ENCODE results near the gene S100A6.

The S100A6 gene

DNA sequence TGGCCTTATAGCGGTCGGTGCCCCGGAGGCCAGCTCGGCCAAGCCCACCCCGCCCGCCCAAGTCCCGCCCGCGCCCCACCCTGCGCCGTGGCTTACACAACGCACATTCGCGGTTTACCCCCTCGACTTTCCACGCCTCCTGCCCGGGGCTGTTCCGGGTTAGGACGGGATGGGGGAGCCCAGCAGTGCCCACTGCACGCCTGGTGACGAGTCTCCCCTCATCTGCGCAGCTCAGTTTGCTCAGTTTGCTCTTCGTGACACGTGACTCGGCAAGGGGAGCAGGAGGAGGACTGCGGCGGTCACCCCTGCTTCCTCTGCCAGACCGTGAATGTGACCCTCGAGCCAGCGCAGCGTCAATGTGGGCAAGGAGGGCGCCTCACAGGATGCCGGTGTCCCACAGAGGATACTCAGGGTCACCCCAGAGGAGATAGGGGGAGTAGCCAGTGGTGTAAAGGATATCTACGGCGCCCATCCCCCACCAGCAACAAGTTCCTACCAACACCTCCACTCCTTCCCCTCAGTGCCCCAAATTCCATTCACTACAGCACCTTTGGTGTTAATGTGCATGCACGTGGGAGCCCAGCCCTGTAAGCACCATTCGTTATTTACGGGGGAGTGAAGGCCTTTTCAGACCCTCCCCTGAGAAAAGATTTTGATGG lies 350 bp upstream of the S100A6 start:
- no peak overlapping the region for H3K9ac ChIP-seq (ENCODE audit: low read depth, low read length)
- H3K36me3 ChIP-seq (ENCODE audit: insufficient read depth, low read length) = no peaks in the 10 kb centered on the region
- no peaks in the 10 kb centered on the region for H3K79me2 ChIP-seq (ENCODE audit: insufficient read depth, low read length)
- DNase-seq = no peak
- no peak overlapping the region for H3K4me3 ChIP-seq (ENCODE audit: low read depth in 1 of 2, low read length in 2 of 2)
- TF ChIP-seq, protein P1, sequence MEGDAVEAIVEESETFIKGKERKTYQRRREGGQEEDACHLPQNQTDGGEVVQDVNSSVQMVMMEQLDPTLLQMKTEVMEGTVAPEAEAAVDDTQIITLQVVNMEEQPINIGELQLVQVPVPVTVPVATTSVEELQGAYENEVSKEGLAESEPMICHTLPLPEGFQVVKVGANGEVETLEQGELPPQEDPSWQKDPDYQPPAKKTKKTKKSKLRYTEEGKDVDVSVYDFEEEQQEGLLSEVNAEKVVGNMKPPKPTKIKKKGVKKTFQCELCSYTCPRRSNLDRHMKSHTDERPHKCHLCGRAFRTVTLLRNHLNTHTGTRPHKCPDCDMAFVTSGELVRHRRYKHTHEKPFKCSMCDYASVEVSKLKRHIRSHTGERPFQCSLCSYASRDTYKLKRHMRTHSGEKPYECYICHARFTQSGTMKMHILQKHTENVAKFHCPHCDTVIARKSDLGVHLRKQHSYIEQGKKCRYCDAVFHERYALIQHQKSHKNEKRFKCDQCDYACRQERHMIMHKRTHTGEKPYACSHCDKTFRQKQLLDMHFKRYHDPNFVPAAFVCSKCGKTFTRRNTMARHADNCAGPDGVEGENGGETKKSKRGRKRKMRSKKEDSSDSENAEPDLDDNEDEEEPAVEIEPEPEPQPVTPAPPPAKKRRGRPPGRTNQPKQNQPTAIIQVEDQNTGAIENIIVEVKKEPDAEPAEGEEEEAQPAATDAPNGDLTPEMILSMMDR (IDR thresholded peaks at IDR 0.05; ENCODE audit: borderline replicate concordance, extremely low read depth, low read length, poor library complexity, severe bottlenecking) = no peak
- no peak for TF ChIP-seq EZH2 (IDR thresholded peaks at IDR 0.05; ENCODE audit: borderline replicate concordance, low read depth, low read length, severe bottlenecking)
- H3K27ac ChIP-seq (ENCODE audit: low read length) = no peak overlapping the region
- no peaks in the 10 kb centered on the region for H3K9me3 ChIP-seq (ENCODE audit: insufficient read depth, low read length, severe bottlenecking)
- no peaks in the 10 kb centered on the region for H4K20me1 ChIP-seq (ENCODE audit: insufficient read depth, low read length)
- peaks cover 31% of the 10 kb centered on the region for H3K4me1 ChIP-seq (ENCODE audit: insufficient read depth, low read length)
- H3K4me2 ChIP-seq (ENCODE audit: insufficient read depth, low read length) = no peak overlapping the region
- ATAC-seq (ENCODE audit: insufficient read depth, low read depth) = no peak
- H2AFZ ChIP-seq (ENCODE audit: low read depth, low read length) = no peak overlapping the region
- no peaks in the 10 kb centered on the region for H3K27me3 ChIP-seq (ENCODE audit: insufficient read depth, low read length, poor library complexity)

DNA sequence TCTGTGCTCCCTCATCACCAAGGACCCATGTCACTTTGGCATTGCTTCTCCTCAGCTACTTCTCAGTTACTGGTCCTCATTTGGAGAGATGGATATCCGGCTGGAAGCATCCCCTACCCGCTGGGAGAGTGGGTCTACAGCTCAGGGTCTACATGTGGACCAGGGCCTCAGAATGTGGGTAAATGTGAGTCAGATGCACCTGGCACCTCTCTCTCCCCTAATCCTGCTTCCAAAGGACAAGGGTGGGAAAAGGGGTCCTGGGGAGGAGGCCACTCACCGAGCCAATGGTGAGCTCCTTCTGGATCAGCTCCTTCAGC lies 908 bp downstream of the S100A6 start:
- no peaks in the 10 kb centered on the region for H3K9me3 ChIP-seq (ENCODE audit: insufficient read depth, low read length, severe bottlenecking)
- H4K20me1 ChIP-seq (ENCODE audit: insufficient read depth, low read length) = no peaks in the 10 kb centered on the region
- no peak for DNase-seq
- H3K36me3 ChIP-seq (ENCODE audit: insufficient read depth, low read length) = no peaks in the 10 kb centered on the region
- H3K27me3 ChIP-seq (ENCODE audit: insufficient read depth, low read length, poor library complexity) = peaks cover 2% of the 10 kb centered on the region
- no peak for ATAC-seq (ENCODE audit: insufficient read depth, low read depth)
- no peaks in the 10 kb centered on the region for H3K79me2 ChIP-seq (ENCODE audit: insufficient read depth, low read length)
- no peak overlapping the region for H3K4me2 ChIP-seq (ENCODE audit: insufficient read depth, low read length)
- H3K27ac ChIP-seq (ENCODE audit: low read length) = no peak overlapping the region
- H3K9ac ChIP-seq (ENCODE audit: low read depth, low read length) = no peak overlapping the region
- no peak overlapping the region for H2AFZ ChIP-seq (ENCODE audit: low read depth, low read length)
- peaks cover 18% of the 10 kb centered on the region for H3K4me1 ChIP-seq (ENCODE audit: insufficient read depth, low read length)
- H3K4me3 ChIP-seq (ENCODE audit: low read depth in 1 of 2, low read length in 2 of 2) = no peak overlapping the region
- TF ChIP-seq, protein P1 (IDR thresholded peaks at IDR 0.05; ENCODE audit: borderline replicate concordance, extremely low read depth, low read length, poor library complexity, severe bottlenecking) = no peak
- no peak for TF ChIP-seq EZH2 (IDR thresholded peaks at IDR 0.05; ENCODE audit: borderline replicate concordance, low read depth, low read length, severe bottlenecking)

DNA sequence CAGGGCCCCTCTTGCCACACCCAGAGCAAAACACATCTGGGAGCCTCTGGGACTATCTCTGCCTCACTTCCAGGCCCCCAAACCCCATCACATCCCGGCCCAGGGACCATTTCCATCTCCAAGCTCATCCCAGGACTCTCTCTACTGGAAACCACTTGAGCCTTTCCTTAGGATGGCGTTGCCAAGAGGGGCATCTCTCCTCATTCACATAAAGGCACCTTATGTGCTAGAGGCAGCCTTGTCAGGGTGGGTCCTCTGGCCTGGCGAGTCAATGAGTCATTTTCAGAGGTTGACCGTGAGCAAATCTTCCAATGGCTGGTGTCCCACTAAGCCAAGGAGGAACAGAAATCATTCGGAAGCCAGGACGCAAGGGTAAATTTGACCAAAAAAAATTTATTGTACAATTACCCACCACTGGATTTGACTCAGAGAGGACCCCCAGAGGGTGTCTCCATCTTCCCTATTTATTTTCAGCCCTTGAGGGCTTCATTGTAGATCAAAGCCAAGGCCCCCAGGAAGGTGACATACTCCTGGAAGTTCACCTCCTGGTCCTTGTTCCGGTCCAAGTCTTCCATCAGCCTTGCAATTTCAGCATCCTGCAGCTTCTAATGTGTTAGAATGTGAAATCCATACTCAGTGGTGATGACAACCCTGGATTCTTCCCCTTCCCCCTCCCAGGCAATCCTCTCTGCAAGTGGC lies 1.4 kb downstream of the S100A6 start:
- Histone ChIP-seq H3K79me2 (ENCODE audit: insufficient read depth, low read length) (no peaks in the 10 kb centered on the region), H3K36me3 (ENCODE audit: insufficient read depth, low read length) (no peaks in the 10 kb centered on the region), H3K9me3 (ENCODE audit: insufficient read depth, low read length, severe bottlenecking) (no peaks in the 10 kb centered on the region), H3K4me3 (ENCODE audit: low read depth in 1 of 2, low read length in 2 of 2) (no peak overlapping the region), H3K27ac (ENCODE audit: low read length) (no peak overlapping the region), H2AFZ (ENCODE audit: low read depth, low read length) (no peak overlapping the region), H3K9ac (ENCODE audit: low read depth, low read length) (no peak overlapping the region), H3K4me1 (ENCODE audit: insufficient read depth, low read length) (peaks cover 13% of the 10 kb centered on the region), H4K20me1 (ENCODE audit: insufficient read depth, low read length) (no peaks in the 10 kb centered on the region), H3K4me2 (ENCODE audit: insufficient read depth, low read length) (no peak overlapping the region), H3K27me3 (ENCODE audit: insufficient read depth, low read length, poor library complexity) (peaks cover 2% of the 10 kb centered on the region)
- no peak for ATAC-seq (ENCODE audit: insufficient read depth, low read depth)
- TF ChIP-seq EZH2 (IDR thresholded peaks at IDR 0.05; ENCODE audit: borderline replicate concordance, low read depth, low read length, severe bottlenecking) = no peak
- TF ChIP-seq, protein P1 (IDR thresholded peaks at IDR 0.05; ENCODE audit: borderline replicate concordance, extremely low read depth, low read length, poor library complexity, severe bottlenecking) = no peak
- no peak for DNase-seq

Data from DND-41 (cell line).